ENCODE data around the gene MAP2. TPM values are rescaled to one million over a fixed set of nuclear protein-coding genes. Genes with fewer than 3 reads are reported as not detected.

The MAP2 gene
- total and polyA plus RNA-seq, 2 of the 13 experiments (the other 11 are each of a cell fraction or from before 2014, with no cell fraction given): 0.08 TPM; not detected in 1

- TF ChIP-seq, protein P1, sequence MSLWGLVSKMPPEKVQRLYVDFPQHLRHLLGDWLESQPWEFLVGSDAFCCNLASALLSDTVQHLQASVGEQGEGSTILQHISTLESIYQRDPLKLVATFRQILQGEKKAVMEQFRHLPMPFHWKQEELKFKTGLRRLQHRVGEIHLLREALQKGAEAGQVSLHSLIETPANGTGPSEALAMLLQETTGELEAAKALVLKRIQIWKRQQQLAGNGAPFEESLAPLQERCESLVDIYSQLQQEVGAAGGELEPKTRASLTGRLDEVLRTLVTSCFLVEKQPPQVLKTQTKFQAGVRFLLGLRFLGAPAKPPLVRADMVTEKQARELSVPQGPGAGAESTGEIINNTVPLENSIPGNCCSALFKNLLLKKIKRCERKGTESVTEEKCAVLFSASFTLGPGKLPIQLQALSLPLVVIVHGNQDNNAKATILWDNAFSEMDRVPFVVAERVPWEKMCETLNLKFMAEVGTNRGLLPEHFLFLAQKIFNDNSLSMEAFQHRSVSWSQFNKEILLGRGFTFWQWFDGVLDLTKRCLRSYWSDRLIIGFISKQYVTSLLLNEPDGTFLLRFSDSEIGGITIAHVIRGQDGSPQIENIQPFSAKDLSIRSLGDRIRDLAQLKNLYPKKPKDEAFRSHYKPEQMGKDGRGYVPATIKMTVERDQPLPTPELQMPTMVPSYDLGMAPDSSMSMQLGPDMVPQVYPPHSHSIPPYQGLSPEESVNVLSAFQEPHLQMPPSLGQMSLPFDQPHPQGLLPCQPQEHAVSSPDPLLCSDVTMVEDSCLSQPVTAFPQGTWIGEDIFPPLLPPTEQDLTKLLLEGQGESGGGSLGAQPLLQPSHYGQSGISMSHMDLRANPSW (CRISPR knock-in tag; IDR thresholded peaks at IDR 0.05; ENCODE audit: borderline replicate concordance): no peak
- TF ChIP-seq ZZZ3 (CRISPR knock-in tag; IDR thresholded peaks at IDR 0.05; ENCODE audit: borderline replicate concordance): no peak
- TF ChIP-seq ATRX (CRISPR knock-in tag; IDR thresholded peaks at IDR 0.05; ENCODE audit: borderline replicate concordance): no peak
- TF ChIP-seq ZNF451 (CRISPR knock-in tag; IDR thresholded peaks at IDR 0.05): no peak
- no peak for TF ChIP-seq ZNF460 (CRISPR knock-in tag; IDR thresholded peaks at IDR 0.05; ENCODE audit: borderline replicate concordance)
- no peak for TF ChIP-seq MTERF4 (CRISPR knock-in tag; IDR thresholded peaks at IDR 0.05)
- no peak for TF ChIP-seq NFE2 (CRISPR knock-in tag; IDR thresholded peaks at IDR 0.05)
- TF ChIP-seq IRF2 (CRISPR knock-in tag; IDR thresholded peaks at IDR 0.05): no peak
- no peak for TF ChIP-seq CAMTA2 (CRISPR knock-in tag; IDR thresholded peaks at IDR 0.05; ENCODE audit: borderline replicate concordance)
- no peak for TF ChIP-seq ELK4 (CRISPR knock-in tag; IDR thresholded peaks at IDR 0.05; ENCODE audit: borderline replicate concordance)
- no peak for TF ChIP-seq ZNF33A (CRISPR knock-in tag; IDR thresholded peaks at IDR 0.05; ENCODE audit: borderline replicate concordance)
- TF ChIP-seq, protein P2, sequence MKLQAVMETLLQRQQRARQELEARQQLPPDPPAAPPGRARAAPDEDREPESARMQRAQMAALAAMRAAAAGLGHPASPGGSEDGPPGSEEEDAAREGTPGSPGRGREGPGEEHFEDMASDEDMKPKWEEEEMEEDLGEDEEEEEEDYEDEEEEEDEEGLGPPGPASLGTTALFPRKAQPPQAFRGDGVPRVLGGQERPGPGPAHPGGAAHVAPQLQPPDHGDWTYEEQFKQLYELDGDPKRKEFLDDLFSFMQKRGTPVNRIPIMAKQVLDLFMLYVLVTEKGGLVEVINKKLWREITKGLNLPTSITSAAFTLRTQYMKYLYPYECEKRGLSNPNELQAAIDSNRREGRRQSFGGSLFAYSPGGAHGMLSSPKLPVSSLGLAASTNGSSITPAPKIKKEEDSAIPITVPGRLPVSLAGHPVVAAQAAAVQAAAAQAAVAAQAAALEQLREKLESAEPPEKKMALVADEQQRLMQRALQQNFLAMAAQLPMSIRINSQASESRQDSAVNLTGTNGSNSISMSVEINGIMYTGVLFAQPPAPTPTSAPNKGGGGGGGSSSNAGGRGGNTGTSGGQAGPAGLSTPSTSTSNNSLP (IDR thresholded peaks at IDR 0.05; ENCODE audit: low read depth, low read length): peak; percentile 54
- TF ChIP-seq ZNF121 (CRISPR knock-in tag; IDR thresholded peaks at IDR 0.05): no peak
- TF ChIP-seq ZNF20 (CRISPR knock-in tag; IDR thresholded peaks at IDR 0.05): no peak
- TF ChIP-seq FOXP1 (IDR thresholded peaks at IDR 0.05): no peak
- peak; percentile 55; the same call in 1 of the 2 replicates for TF ChIP-seq FOXP1 (CRISPR knock-in tag; IDR thresholded peaks at IDR 0.05)
- TF ChIP-seq ADNP (CRISPR knock-in tag; IDR thresholded peaks at IDR 0.05): no peak
- no peak for TF ChIP-seq SP1 (IDR thresholded peaks at IDR 0.05)
- no peak for TF ChIP-seq SP1 (CRISPR knock-in tag; IDR thresholded peaks at IDR 0.05)
- TF ChIP-seq ZSCAN29 (CRISPR knock-in tag; conservative IDR thresholded peaks at IDR 0.05): no peak
- 0 out of 2 replicates have a peak, but pooled peaks have one; percentile 27 for TF ChIP-seq NCOA2 (CRISPR knock-in tag; IDR thresholded peaks at IDR 0.05)
- TF ChIP-seq ZNF296 (CRISPR knock-in tag; conservative IDR thresholded peaks at IDR 0.05): no peak
- TF ChIP-seq ZNF251 (CRISPR knock-in tag; IDR thresholded peaks at IDR 0.05): no peak
- TF ChIP-seq NFIC (IDR thresholded peaks at IDR 0.05; ENCODE audit: low read length): peak; percentile 37; the same call in 1 of the 2 replicates
- no peak for TF ChIP-seq ZMYM4 (CRISPR knock-in tag; IDR thresholded peaks at IDR 0.05)
- TF ChIP-seq ZNF891 (CRISPR knock-in tag; IDR thresholded peaks at IDR 0.05): no peak
- peak; percentile 44 for TF ChIP-seq ATF7 (IDR thresholded peaks at IDR 0.05)
- TF ChIP-seq ATF7 (CRISPR knock-in tag; IDR thresholded peaks at IDR 0.05): no peak
- no peak for TF ChIP-seq ZNF598 (CRISPR knock-in tag; IDR thresholded peaks at IDR 0.05; ENCODE audit: borderline replicate concordance)
Measured at GRCh38 chr2:209508255-209508654, 84.4 kb downstream of the MAP2 start (continued).

All from HepG2 (cell line).